Muscle layer of colon (tissue), 2 donors: Measurements from ENCODE around the gene RNF180.
"Not testable (repeated sequence)": the region's sequence is repeated elsewhere in the genome, so short reads cannot be mapped to it uniquely, and the experiment has no call there.

Experiments used
- H3K27ac ChIP-seq: one replicate; pipeline ENCODE4 v1.7.0; 2013; ENCODE audit warnings: low read depth, mild to moderate bottlenecking, low read length, moderate library complexity
- H3K27me3 ChIP-seq, 2 donors: one replicate each; pipeline ENCODE4 v1.7.0; 2013; ENCODE audit warnings: low read length in 2 of 2, mild to moderate bottlenecking in 2 of 2; ENCODE audit not compliant: insufficient read depth in 2 of 2, control insufficient read depth in 1 of 2
- H3K36me3 ChIP-seq: one replicate; pipeline ENCODE4 v1.7.0; 2013; ENCODE audit warnings: mild to moderate bottlenecking, low read length; ENCODE audit not compliant: insufficient read depth
- H3K4me1 ChIP-seq: one replicate; pipeline ENCODE4 v1.7.0; 2013; ENCODE audit warnings: mild to moderate bottlenecking, low read length; ENCODE audit not compliant: insufficient read depth
- H3K4me3 ChIP-seq, 2 donors: one replicate each; pipeline ENCODE4 v1.7.0; 2013; ENCODE audit warnings: low read length in 2 of 2, low read depth in 1 of 2, mild to moderate bottlenecking in 1 of 2, moderate library complexity in 1 of 2
- H3K9ac ChIP-seq: one replicate; pipeline ENCODE4 v1.7.0; 2013; ENCODE audit warnings: low read length
- H3K9me3 ChIP-seq: one replicate; pipeline ENCODE4 v1.7.0; 2013; ENCODE audit warnings: mild to moderate bottlenecking, low read length
- donor health status: abdominal sarcoma.
- donor health status: Adenocarcinoma of cecum.

RNF180 gene

DNA sequence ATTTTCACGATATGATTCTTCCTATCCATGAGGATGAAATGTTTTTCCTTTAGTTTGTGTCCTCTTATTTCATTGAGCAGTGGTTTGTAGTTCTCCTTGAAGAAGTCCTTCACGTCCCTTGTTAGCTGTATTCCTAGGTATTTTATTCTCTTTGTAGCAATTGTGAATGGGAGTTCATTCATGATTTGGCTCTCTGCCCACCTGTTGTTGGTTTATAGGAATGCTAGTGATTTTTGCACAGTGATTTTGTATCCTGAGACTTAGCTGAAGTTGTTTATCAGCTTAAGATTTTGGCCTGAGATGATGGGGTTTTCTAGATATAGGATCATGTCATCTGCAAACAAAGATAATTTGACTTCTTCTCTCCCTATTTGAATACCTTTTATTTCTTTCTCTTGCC, 122.9 kb downstream of the RNF180 start:
- not testable (repeated sequence) for H3K27ac ChIP-seq, H3K36me3 ChIP-seq, H3K9ac ChIP-seq, H3K9me3 ChIP-seq, H3K27me3 ChIP-seq, H3K4me1 ChIP-seq, H3K4me3 ChIP-seq

DNA sequence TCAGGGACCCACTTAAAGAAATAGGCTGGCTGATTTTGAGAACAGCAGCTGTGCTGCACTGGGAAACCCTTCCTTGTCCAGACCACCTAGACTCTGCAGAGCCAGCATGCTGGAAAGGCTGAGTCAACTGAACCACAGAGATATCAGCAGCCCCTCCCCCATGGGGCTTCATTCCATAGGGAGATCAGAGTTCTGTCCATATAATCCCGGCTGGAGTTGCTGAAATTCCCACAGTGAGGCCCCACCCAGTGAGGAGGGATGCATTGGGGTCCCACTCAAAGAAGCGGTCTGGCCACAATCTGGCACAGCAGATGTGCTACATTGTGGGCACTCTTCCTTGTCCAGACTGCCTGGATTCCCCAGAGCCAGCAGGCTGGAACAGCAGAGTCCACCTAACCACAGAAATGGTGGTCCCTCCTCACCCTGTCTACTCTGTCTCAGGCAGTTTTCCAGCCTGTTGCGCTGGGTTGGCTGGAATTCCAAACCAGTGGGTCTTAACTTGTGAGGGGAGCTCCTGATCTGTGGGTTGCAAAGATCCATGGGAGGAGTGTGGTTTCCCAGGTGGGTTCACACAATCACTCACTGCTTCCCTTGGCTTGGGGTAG, 127.1 kb downstream of the RNF180 start:
- H3K9me3 ChIP-seq = no peaks in the 10 kb centered on the region
- H3K27ac ChIP-seq = no peak overlapping the region
- no peaks in the 10 kb centered on the region for H3K4me1 ChIP-seq
- H3K36me3 ChIP-seq = no peaks in the 10 kb centered on the region
- no peaks in the 10 kb centered on the region for H3K27me3 ChIP-seq
- H3K4me3 ChIP-seq = no peak overlapping the region
- no peak overlapping the region for H3K9ac ChIP-seq

DNA sequence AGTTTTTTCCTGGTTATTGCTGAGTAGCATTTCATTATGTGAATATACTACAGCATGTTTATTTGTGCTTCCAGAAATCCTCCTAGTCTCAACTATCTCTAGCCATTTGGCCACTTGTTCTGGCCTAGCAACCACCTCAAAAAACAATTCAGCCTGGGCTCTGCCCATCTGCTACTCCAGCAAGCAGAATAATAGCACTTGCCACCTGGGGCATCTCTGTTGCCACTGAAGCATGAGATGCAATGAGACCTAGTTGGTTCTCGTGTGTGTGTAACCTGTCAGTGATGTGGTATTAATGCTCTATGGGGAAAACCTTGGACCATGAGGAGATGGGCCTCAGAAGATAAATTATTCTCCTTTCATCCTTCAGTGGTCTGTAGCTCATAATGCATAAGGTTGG, 129.5 kb downstream of the RNF180 start:
- H3K36me3 ChIP-seq = no peaks in the 10 kb centered on the region
- no peaks in the 10 kb centered on the region for H3K4me1 ChIP-seq
- H3K27ac ChIP-seq = no peak overlapping the region
- H3K4me3 ChIP-seq = no peak overlapping the region
- no peaks in the 10 kb centered on the region for H3K9me3 ChIP-seq
- no peak overlapping the region for H3K9ac ChIP-seq
- no peaks in the 10 kb centered on the region for H3K27me3 ChIP-seq

DNA sequence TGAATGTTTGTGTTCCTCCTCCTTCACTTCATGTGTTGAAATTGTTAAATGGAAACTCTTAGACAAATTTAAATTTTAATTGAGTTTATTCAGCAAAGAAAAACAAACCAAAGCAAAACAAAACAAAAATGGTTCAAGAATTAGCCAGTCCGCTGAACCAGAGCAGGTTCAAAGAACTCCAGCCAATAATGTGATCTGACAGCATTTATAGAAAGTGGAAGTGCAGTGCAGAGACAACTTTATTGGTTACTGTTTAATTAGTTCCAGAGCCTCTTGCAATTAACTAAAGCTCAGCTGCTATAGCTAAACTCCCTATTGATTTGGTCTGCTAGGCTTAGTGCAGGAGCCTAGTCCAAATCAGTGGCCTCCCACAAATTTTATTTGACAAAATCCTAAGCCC, 132.9 kb downstream of the RNF180 start:
- Histone ChIP-seq H3K9ac (no peak overlapping the region), H3K36me3 (no peaks in the 10 kb centered on the region), H3K9me3 (no peaks in the 10 kb centered on the region), H3K4me3 (no peak overlapping the region), H3K27ac (no peak overlapping the region), H3K4me1 (no peaks in the 10 kb centered on the region), H3K27me3 (no peaks in the 10 kb centered on the region)

DNA sequence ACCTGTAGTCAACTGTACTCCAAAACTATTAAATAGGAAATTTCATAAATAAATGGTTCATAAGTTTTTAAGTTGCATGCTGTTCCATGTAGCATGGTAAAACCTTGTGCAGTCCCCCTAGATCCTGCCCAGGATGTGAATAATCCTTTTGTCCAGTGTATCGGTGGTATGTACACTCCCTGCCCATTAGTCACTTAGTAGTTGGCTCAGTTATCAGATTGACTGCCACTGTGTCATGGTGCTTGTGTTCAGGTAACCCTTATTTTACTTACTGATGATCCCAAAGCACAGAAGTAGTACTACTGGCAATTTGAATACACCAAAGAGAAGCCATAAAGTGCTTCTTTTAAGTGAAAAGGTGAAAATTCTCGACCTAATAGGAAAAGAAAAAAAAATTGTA, 134.2 kb downstream of the RNF180 start:
- H3K9ac ChIP-seq = no peak overlapping the region
- no peaks in the 10 kb centered on the region for H3K36me3 ChIP-seq
- no peak overlapping the region for H3K27ac ChIP-seq
- H3K27me3 ChIP-seq = no peaks in the 10 kb centered on the region
- no peaks in the 10 kb centered on the region for H3K4me1 ChIP-seq
- no peaks in the 10 kb centered on the region for H3K9me3 ChIP-seq
- H3K4me3 ChIP-seq = no peak overlapping the region

DNA sequence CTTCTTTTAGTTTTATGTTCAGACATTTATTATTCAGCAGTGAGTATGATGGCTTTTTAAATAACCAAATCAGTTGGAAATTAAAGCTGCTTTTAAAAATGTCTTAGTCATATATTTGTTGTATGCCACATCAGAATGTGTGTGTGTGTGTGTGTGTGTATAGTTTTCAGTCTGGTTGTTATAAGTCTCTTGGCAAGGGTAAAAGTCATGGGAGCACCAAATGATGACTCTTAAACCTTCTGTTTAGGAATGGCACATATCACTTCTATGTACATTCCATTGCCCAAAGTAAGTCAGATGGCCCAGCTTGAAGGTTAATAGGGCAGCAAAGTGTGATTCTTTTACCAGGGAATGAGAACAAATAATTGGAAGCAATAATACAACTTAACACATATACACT, 135.9 kb downstream of the RNF180 start:
- Histone ChIP-seq H3K36me3 (no peaks in the 10 kb centered on the region), H3K27ac (no peak overlapping the region)

DNA sequence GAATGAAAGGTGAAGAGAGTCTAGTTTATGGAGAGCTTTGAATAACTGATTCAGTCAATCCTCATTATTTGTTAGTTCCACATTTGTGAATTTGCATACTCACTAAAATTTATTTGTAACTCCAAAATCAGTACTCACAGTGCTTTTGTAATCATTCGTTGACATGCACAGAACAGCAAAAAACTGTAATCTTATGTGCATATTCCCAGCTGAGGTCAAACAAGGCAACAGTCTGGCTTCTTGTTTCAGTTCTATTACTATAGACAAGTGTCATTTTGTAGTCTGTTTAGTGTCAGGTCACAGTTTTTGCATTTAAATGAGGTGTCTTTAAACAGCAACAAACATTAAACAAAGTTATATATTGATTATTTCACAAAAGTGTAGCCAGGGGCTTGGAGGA, 142.5 kb downstream of the RNF180 start:
- Histone ChIP-seq H3K9me3 (no peaks in the 10 kb centered on the region), H3K9ac (no peak overlapping the region), H3K4me1 (no peaks in the 10 kb centered on the region), H3K27me3 (no peaks in the 10 kb centered on the region), H3K36me3 (no peaks in the 10 kb centered on the region), H3K4me3 (no peak overlapping the region), H3K27ac (no peak overlapping the region)

More for the DNA sequence above, 135.9 kb downstream of the RNF180 start:
- Histone ChIP-seq H3K27me3 (no peaks in the 10 kb centered on the region), H3K4me3 (no peak overlapping the region), H3K9ac (no peak overlapping the region), H3K4me1 (no peaks in the 10 kb centered on the region), H3K9me3 (no peaks in the 10 kb centered on the region)

DNA sequence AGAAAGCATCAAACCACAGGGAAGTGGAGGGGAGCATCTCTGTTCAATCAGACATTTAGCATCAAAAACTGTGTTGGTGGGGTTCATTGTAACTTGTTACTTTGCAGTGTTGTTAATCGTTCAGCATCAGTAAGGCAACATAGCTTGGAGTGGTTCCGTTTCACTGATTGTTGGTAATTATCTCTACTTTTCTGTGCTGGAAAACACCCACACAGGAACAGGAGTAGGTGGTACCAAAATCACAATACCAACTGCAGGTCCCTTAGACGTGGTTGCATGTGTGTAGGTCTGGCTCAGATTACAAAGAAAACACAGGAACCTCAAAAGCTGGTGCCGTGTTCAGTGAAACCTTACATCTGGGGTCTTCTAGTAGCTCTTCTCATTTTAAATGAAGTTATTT, 146.8 kb downstream of the RNF180 start:
- Histone ChIP-seq H3K27me3 (no peaks in the 10 kb centered on the region), H3K4me1 (no peaks in the 10 kb centered on the region), H3K9me3 (no peaks in the 10 kb centered on the region), H3K36me3 (no peaks in the 10 kb centered on the region), H3K27ac (no peak overlapping the region), H3K4me3 (no peak overlapping the region), H3K9ac (no peak overlapping the region)

DNA sequence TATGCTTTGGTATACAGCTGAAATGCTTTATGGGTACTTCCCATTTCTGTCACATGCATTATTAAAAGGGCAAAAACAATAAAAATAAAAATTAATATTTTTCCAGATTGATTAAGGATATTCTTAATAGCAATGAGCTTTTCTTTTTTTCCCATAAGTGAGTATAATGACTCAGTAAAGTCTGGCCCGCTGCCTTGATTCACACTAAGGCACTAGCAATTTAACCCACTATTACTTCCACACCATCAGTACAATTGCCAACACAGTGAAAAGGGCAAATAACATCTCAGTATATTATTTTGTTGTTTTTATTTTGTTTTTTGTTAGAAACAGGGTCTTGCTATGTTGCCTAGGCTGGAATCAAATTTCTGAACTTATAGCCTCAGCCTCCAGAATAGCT, 150.1 kb downstream of the RNF180 start:
- H3K4me3 ChIP-seq = no peak overlapping the region

DNA sequence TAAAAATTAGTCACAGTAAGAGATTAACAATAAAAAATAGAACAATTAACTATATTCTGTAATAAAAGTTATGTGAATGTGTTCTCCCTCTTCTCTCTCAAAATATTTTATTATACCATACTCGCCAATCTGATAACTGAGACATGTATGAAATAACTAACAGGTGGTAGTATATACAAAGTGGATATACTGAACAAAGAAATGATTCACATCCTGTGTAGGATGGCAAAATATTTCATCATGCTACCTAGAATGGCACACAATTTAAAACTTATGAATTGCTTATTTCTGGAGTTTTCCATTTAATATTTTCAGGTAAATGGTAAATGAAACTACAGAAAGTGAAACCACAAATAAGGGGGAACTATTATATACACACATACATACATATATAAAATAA, 152.5 kb downstream of the RNF180 start:
- Histone ChIP-seq H3K4me3 (no peak overlapping the region), H3K9me3 (no peaks in the 10 kb centered on the region), H3K27me3 (no peaks in the 10 kb centered on the region), H3K36me3 (no peaks in the 10 kb centered on the region), H3K4me1 (no peaks in the 10 kb centered on the region), H3K9ac (no peak overlapping the region), H3K27ac (no peak overlapping the region)

More for the DNA sequence above, 150.1 kb downstream of the RNF180 start:
- Histone ChIP-seq H3K36me3 (no peaks in the 10 kb centered on the region), H3K9me3 (no peaks in the 10 kb centered on the region), H3K9ac (no peak overlapping the region), H3K27ac (no peak overlapping the region), H3K4me1 (no peaks in the 10 kb centered on the region), H3K27me3 (no peaks in the 10 kb centered on the region)

DNA sequence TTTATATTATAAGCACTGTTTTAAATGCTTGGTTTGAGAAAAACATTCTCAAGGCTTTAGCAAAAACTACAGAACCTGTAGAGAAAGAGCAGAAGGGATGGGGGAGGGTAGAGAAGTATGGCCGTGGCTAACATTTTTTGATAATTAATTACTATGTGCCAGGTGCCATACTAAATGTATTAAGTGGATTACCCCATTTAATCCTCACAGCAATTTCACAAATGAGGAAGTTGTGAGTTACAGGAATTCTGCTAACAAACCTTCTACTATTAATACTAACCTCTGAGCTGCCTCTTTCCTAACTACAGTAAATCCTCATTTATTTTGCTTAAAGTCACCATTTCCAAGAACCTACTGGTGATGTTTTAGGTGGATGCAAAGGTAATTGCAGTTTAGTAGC, 157.9 kb downstream of the RNF180 start:
- Histone ChIP-seq H3K9me3 (no peaks in the 10 kb centered on the region), H3K4me1 (no peaks in the 10 kb centered on the region), H3K36me3 (no peaks in the 10 kb centered on the region), H3K4me3 (no peak overlapping the region), H3K27ac (no peak overlapping the region), H3K27me3 (no peaks in the 10 kb centered on the region), H3K9ac (no peak overlapping the region)

DNA sequence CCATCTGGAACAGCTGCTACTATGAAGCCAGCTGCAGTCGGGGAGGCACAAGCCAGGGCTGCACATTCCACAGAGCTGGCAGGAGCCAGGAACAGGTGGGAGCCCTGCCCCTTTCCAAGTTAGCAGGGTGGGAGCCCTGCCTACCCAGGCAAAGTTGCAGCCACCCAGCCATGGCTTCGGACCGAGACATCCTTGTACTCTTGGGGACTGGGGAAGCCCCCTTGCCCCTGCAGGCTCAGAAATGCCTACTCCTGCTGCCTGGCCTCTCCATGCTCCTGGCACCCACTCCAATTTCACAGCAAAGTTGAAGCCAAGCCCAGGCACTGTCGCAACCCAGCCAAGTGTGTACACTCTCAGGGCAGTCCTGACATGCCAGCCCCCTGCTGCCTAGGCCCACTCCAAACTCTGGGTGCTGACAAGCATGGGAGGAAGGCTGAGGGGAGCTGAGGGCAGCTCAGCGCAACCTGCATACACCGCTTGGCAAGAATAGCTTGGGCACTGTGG, 165.1 kb downstream of the RNF180 start:
- Histone ChIP-seq H3K4me1 (no peaks in the 10 kb centered on the region), H3K9ac (no peak overlapping the region), H3K27me3 (no peaks in the 10 kb centered on the region), H3K27ac (no peak overlapping the region), H3K4me3 (no peak overlapping the region), H3K36me3 (no peaks in the 10 kb centered on the region), H3K9me3 (no peaks in the 10 kb centered on the region)
